ENCODE results near the gene WNT9A.

The WNT9A gene

DNA sequence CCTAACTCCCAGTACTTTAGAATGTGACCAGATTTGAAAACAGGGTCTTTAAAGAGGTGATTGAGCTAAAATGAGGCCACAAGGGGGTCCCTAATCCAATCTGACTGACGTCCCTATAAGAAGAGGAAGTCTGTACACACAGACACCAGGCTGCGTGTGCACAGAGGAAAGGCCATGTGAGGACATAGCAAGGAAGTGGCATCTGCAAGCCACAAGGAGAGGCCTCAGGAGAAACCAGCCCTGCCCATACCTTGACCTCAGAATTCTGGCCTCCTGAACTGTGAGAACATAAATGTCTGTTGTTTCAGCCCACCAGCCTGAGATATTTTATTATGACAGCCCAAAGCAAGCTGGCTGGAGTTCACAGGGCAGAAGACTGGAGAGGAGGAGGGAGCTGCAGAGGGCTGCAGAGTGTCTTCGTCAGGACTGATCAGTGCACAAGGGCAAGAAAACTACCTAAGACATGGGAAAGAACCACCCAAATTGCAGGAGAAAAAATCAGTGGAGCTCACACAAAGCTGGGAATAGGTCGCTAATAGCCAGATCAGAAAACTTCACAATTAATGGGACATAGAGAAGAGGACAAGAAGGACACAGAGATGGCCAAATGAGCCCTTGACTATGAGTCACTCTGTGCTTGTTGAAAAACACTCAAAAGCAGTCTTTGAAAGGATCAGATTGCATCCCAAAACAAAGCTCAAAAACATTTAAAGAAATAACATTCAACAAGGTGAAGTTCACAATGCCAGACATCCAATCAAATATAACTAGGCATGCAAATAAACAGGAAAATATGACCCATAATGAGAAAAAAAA lies 14.1 kb upstream of the WNT9A start:
- Mint-ChIP-seq H3K36me3 (no peaks in the 10 kb centered on the region), H3K27ac (no peak overlapping the region), H3K27me3 (peaks cover 13% of the 10 kb centered on the region), H3K4me1 (ENCODE audit: low read depth) (no peaks in the 10 kb centered on the region), H3K9me3 (ENCODE audit: low read depth) (no peaks in the 10 kb centered on the region), H3K4me3 (no peak overlapping the region)

DNA sequence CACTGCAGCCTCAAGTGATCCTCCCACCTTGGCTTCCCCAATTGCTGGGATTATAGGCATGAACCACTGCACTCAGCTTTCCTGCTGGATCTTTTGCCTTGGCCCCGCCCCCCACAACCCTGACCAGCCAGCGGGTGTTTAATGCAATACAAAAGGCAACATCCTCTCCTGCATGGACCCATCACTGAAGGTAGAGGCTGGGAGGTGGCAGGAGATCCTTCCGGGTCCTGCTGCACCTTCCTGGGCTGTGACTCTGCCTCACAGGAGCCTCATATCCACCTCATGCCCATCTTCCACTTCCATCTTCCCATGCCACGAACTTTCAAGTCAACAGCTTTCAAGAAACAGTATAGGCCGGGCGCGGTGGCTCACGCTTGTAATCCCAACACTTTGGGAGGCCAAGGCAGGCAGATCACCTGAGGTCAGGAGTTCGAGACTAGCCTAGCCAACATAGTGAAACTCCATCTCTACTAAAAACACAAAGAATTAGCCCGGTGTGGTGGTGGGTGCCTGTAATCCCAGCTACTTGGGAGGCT lies 11.7 kb upstream of the WNT9A start:
- Mint-ChIP-seq H3K9me3 (ENCODE audit: low read depth) (no peaks in the 10 kb centered on the region), H3K27ac (no peak overlapping the region), H3K36me3 (no peaks in the 10 kb centered on the region), H3K27me3 (peaks cover 22% of the 10 kb centered on the region), H3K4me3 (no peak overlapping the region), H3K4me1 (ENCODE audit: low read depth) (no peaks in the 10 kb centered on the region)

- Mint-ChIP-seq H3K27ac (no peak overlapping the region), H3K4me3 (no peak overlapping the region), H3K36me3 (no peaks in the 10 kb centered on the region), H3K9me3 (ENCODE audit: low read depth) (no peaks in the 10 kb centered on the region), H3K27me3 (peaks cover 23% of the 10 kb centered on the region), H3K4me1 (ENCODE audit: low read depth) (no peaks in the 10 kb centered on the region)
Observed at GRCh38 chr1:227958617-227959324, 11.0 kb upstream of the WNT9A start.

GRCh38 chr1:227955808-227956207 lies 8.1 kb upstream of the WNT9A start:
- Mint-ChIP-seq H3K27me3 (peaks cover 23% of the 10 kb centered on the region), H3K27ac (no peak overlapping the region)

DNA sequence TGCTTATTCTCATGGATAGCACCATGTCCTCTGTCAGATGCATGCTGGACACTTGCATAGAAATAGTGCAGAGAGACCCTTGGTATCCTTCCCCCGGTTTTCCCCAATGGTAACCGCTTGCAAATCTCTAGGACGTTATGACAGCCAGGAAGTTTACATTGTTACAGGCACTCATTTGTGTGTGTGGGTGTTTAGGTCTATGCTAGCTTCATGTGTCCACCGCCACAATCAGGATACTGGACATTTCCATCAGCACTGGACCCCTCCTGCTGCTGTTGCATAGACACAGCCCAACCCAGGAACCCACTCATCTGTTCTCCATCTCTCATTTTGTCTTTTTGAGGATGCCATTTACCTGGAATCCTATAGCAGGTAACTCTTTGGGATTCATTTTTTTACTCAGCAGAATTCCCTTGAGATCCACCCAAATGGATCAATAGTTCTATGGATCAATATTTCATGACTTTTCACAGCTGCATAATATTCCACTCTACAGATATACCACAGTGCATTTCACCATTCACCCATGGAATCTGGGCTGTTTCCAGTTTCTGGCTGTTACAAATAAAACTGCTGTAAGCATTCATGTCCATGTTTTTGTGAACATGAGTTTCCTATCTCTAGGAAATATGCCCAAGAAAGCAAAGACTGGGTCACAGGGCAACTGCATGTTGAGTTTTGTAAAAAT lies 6.6 kb upstream of the WNT9A start:
- H3K4me3 Mint-ChIP-seq, result no peak overlapping the region
- H3K9me3 Mint-ChIP-seq (ENCODE audit: low read depth), result no peaks in the 10 kb centered on the region
- H3K27me3 Mint-ChIP-seq, result peaks cover 21% of the 10 kb centered on the region
- H3K36me3 Mint-ChIP-seq, result no peaks in the 10 kb centered on the region
- H3K4me1 Mint-ChIP-seq (ENCODE audit: low read depth), result peaks cover 1% of the 10 kb centered on the region
- no peak overlapping the region for H3K27ac Mint-ChIP-seq

More at GRCh38 chr1:227955808-227956207, 8.1 kb upstream of the WNT9A start:
- no peak overlapping the region for H3K4me3 Mint-ChIP-seq
- no peaks in the 10 kb centered on the region for H3K9me3 Mint-ChIP-seq (ENCODE audit: low read depth)
- no peaks in the 10 kb centered on the region for H3K36me3 Mint-ChIP-seq
- H3K4me1 Mint-ChIP-seq (ENCODE audit: low read depth), result peaks cover 1% of the 10 kb centered on the region

GRCh38 chr1:227953022-227953412 lies 5.3 kb upstream of the WNT9A start:
- Mint-ChIP-seq H3K36me3 (no peaks in the 10 kb centered on the region), H3K4me3 (no peak overlapping the region), H3K27ac (no peak overlapping the region), H3K9me3 (ENCODE audit: low read depth) (no peaks in the 10 kb centered on the region), H3K4me1 (ENCODE audit: low read depth) (peaks cover 5% of the 10 kb centered on the region), H3K27me3 (peaks cover 22% of the 10 kb centered on the region)

DNA sequence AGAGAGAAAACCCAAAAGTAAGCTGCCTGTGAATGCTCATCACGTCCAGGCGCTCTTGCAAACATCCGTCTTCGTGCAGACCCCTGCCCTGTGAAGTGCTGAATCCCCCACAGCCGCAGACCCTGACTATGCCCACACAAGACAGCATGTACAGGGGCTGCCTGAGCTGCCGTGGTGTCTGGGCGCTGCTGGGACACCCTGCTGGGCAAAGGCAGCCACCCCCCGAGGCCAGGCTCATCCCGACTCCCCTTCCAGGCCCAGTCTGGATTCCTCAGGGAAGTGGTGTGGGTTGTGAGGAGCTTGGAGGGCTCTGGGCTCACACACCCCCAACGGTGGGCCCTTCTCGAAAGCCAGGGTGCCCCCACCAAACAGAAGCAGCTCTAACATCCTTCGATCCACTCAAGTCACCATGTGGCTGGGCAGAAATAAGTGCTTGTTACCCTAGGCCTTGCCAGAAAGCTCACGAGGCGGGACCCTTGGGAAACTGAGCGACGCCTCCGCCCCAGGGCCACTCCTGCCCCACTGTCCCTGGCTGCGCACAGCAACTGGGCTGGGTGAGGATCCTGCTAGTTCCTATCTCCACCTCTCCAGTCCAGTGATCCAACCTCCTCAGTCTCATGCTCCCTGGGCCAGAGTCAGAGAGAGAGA lies 4.8 kb upstream of the WNT9A start:
- Mint-ChIP-seq H3K4me1 (ENCODE audit: low read depth) (peaks cover 5% of the 10 kb centered on the region), H3K27me3 (peaks cover 18% of the 10 kb centered on the region), H3K9me3 (ENCODE audit: low read depth) (no peaks in the 10 kb centered on the region), H3K4me3 (no peak overlapping the region), H3K27ac (no peak overlapping the region), H3K36me3 (no peaks in the 10 kb centered on the region)

DNA sequence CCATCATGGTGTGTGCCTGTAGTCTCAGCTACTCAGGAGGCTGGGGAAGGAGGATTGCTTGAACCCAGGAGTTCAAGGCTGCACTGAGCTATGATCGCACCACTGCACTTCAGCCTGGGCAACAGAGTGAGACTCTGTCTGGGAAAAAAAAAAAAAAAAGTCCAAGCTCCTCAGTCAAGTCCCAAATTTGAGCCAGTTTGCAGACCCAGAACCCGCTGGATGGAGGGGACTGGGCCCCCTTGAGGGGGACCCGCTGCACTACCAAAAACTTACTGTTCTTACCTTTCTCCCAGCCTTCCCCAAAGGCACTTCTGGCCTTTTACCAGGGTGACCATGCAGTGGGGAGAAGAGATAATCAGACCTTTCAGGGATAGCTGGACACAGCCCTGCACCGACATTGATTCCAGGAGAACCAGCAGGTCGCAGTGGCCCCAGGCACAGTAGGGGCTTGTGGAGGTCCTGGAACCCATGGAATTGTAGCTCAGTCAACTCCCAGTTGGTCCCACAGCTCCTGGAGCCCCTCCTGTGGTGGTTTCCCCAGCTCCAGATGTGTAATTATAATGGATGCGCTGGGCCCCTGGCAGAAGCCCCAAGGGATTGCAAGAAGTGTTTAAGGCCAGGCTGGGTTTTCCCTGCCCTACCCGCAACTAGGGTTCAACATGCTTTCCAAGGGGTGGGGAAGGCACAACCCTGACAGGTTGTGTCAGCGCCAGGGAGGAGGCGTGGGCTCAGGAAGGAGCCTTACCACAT lies 4.1 kb upstream of the WNT9A start:
- Mint-ChIP-seq H3K4me1 (ENCODE audit: low read depth) (peaks cover 8% of the 10 kb centered on the region), H3K9me3 (ENCODE audit: low read depth) (no peaks in the 10 kb centered on the region), H3K36me3 (no peaks in the 10 kb centered on the region), H3K4me3 (no peak overlapping the region), H3K27ac (no peak overlapping the region), H3K27me3 (peaks cover 16% of the 10 kb centered on the region)

GRCh38 chr1:227950735-227951346 lies 3.1 kb upstream of the WNT9A start:
- H3K4me3 Mint-ChIP-seq, result no peak overlapping the region
- no peaks in the 10 kb centered on the region for H3K36me3 Mint-ChIP-seq
- peaks cover 12% of the 10 kb centered on the region for H3K4me1 Mint-ChIP-seq (ENCODE audit: low read depth)
- peaks cover 16% of the 10 kb centered on the region for H3K27me3 Mint-ChIP-seq
- no peaks in the 10 kb centered on the region for H3K9me3 Mint-ChIP-seq (ENCODE audit: low read depth)
- no peak overlapping the region for H3K27ac Mint-ChIP-seq

DNA sequence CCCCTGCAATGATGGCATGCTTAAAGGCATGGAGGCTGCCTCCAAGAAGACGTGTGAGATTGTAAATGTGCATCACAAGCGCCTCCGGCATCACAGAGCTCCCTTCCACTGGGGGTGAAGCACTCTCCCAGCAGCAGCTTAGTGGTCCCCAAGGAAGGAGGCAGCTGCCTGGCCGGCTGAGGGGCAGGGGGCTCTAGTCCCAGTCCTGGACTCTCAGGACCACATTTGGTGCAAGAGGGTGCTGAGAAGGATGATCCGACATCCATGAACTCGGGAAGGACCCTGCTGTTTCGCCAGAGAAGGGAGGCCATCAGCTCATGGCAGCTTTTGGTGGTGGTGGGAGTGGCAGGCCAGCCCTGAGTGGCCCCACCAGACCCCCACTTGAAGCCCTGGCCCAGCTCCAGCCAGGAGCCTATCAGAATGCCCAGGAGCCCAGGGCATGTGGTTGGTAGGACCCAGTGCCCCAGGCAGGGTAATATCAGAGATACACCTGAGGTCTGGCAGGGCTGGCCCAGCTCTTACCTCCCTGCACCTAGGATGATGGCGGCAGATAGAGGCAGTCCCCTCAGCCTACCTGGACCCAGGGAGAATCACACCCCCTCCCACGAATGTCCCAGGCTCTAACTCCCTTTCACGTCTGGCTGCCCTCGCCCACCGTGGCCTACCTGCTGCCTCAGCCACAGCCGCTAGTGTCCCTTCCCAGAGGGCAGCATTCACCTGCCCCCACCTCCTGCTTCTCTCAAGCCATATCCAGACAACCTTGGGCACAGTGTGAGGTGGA lies 2.4 kb upstream of the WNT9A start:
- Mint-ChIP-seq H3K27ac (no peak overlapping the region), H3K36me3 (no peaks in the 10 kb centered on the region), H3K9me3 (ENCODE audit: low read depth) (no peaks in the 10 kb centered on the region), H3K4me1 (ENCODE audit: low read depth) (peaks cover 12% of the 10 kb centered on the region), H3K27me3 (peaks cover 11% of the 10 kb centered on the region), H3K4me3 (no peak overlapping the region)

DNA sequence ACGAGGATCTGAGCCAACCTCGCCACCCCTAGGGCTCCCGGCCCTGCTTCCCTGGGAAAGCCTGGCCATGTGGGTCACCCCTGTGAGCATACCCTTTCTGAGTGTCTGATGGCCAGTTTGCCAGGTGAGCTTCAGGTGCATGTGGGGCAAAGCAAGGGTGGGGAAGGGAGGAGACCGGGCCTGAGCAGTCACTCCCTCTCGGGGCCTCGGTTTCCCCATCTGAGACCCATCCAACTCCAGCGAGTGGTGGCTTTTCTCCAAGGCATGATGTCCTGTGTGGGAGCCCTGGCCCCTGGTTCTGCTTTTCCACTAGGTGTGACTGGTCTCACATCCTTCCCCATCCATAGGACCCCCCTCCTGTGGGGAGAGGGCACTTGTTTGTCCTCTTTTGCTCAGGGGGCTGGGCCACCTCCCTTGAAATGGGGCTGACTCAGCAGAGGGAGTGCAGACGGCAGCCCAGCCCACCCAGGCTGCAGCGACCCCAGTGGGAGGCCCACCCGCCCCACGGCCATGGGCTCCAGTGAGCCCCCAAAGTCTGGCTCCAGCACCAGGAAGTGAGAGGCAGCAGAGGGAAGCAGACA lies 1.7 kb upstream of the WNT9A start:
- no peaks in the 10 kb centered on the region for H3K36me3 Mint-ChIP-seq
- H3K27me3 Mint-ChIP-seq, result peaks cover 9% of the 10 kb centered on the region
- H3K27ac Mint-ChIP-seq, result no peak overlapping the region
- H3K9me3 Mint-ChIP-seq (ENCODE audit: low read depth), result no peaks in the 10 kb centered on the region
- peaks cover 12% of the 10 kb centered on the region for H3K4me1 Mint-ChIP-seq (ENCODE audit: low read depth)
- no peak overlapping the region for H3K4me3 Mint-ChIP-seq

- Mint-ChIP-seq H3K4me3 (peak overlapping the region; percentile 79), H3K27ac (no peak overlapping the region), H3K27me3 (peaks cover 8% of the 10 kb centered on the region), H3K9me3 (ENCODE audit: low read depth) (no peaks in the 10 kb centered on the region), H3K4me1 (ENCODE audit: low read depth) (peaks cover 12% of the 10 kb centered on the region), H3K36me3 (no peaks in the 10 kb centered on the region)
Observed at GRCh38 chr1:227948493-227949260, 945 bp upstream of the WNT9A start.

Data from activated naive CD8-positive, alpha-beta T cell (primary cell).